OCI-LY1 (cell line): ENCODE data around the gene SYCP2L.

Experiments
- H2AFZ ChIP-seq: fragments of 200-600 bp; sonication (generic), shearing (Covaris generic); 2 replicates; pipeline ENCODE4 v1.6.0; 2014; ENCODE audit warnings: antibody characterized with exemption, mild to moderate bottlenecking, low read length
- H3F3A ChIP-seq: fragments of 200-600 bp; sonication (generic), shearing (Covaris generic); 2 replicates; pipeline ENCODE4 v1.6.0; 2014; ENCODE audit warnings: mild to moderate bottlenecking, antibody characterized with exemption, low read length, moderate library complexity; ENCODE audit not compliant: insufficient read depth
- H3K27ac ChIP-seq: fragments of 200-600 bp; sonication (generic); 2 replicates; pipeline ENCODE4 v1.5.1; 2014; ENCODE audit warnings: low read length, mixed run types, mild to moderate bottlenecking, low read depth; ENCODE audit not compliant: poor library complexity, severe bottlenecking
- H3K27me3 ChIP-seq: fragments of 200-600 bp; sonication (generic); 2 replicates; pipeline ENCODE4 v1.6.0; 2014; ENCODE audit warnings: antibody characterized with exemption, mild to moderate bottlenecking, low read length, moderate library complexity; ENCODE audit not compliant: insufficient read depth
- H3K36me3 ChIP-seq: fragments of 200-600 bp; sonication (generic); 2 replicates; pipeline ENCODE4 v1.6.1; 2014; ENCODE audit warnings: mild to moderate bottlenecking, antibody characterized with exemption, low read length, moderate library complexity, mixed read lengths; ENCODE audit not compliant: insufficient read depth
- H3K4me1 ChIP-seq: fragments of 200-600 bp; sonication (generic); 2 replicates; pipeline ENCODE4 v1.5.1; 2014; ENCODE audit warnings: mild to moderate bottlenecking, low read length, moderate library complexity; ENCODE audit not compliant: insufficient read depth, severe bottlenecking
- H3K4me2 ChIP-seq: fragments of 200-600 bp; sonication (generic), shearing (Covaris generic); 2 replicates; pipeline ENCODE4 v1.6.1; 2014; ENCODE audit warnings: low read length
- H3K4me3 ChIP-seq: fragments of 200-600 bp; sonication (generic); 2 replicates; pipeline ENCODE4 v1.5.1; 2014; ENCODE audit warnings: low read length, low read depth, mild to moderate bottlenecking, mixed read lengths; ENCODE audit not compliant: poor library complexity, severe bottlenecking
- H3K79me2 ChIP-seq: fragments of 200-600 bp; shearing (Covaris generic); 2 replicates; pipeline ENCODE4 v1.6.1; 2016; ENCODE audit warnings: mixed run types, low read length, mixed read lengths; ENCODE audit not compliant: insufficient read depth
- H3K9ac ChIP-seq: fragments of 200-600 bp; sonication (generic), shearing (Covaris generic); 2 replicates; pipeline ENCODE4 v1.6.1; 2014; ENCODE audit warnings: mild to moderate bottlenecking, low read length, mixed read lengths
- H3K9me2 ChIP-seq: fragments of 200-600 bp; sonication (generic), shearing (Covaris generic); 2 replicates; pipeline ENCODE4 v1.6.1; 2014; ENCODE audit warnings: low read depth, mild to moderate bottlenecking, low read length, mixed read lengths
- H3K9me3 ChIP-seq: fragments of 200-600 bp; shearing (Covaris generic); 2 replicates; pipeline ENCODE4 v1.6.1; 2014; ENCODE audit warnings: low read length, mixed read lengths
- H4K20me1 ChIP-seq: fragments of 200-600 bp; sonication (generic), shearing (Covaris generic); 2 replicates; pipeline ENCODE4 v1.6.0; 2016; ENCODE audit warnings: mild to moderate bottlenecking, low read length; ENCODE audit not compliant: insufficient read depth
- CTCF ChIP-seq: fragments of 200-600 bp; sonication (generic), shearing (Covaris generic); IDR thresholded peaks from 2 replicates; pipeline ENCODE4 v1.5.1; 2017; ENCODE audit warnings: mild to moderate bottlenecking, antibody characterized with exemption, low read length, moderate library complexity, mixed read lengths
- EZH2 ChIP-seq: fragments of 200-600 bp; sonication (generic), shearing (Covaris generic); IDR thresholded peaks from 2 replicates; pipeline ENCODE4 v1.8.0; 2017; ENCODE audit warnings: borderline replicate concordance, mixed run types, mild to moderate bottlenecking, antibody characterized with exemption, low read length, moderate library complexity, mixed read lengths

The SYCP2L gene

GRCh38 chr6:11023032-11023431 lies 136.2 kb downstream of the SYCP2L start:
- TF ChIP-seq CTCF (no peak), EZH2 (no peak)
- H3K27me3 ChIP-seq, result no peaks in the 10 kb centered on the region
- no peak overlapping the region for H3K4me2 ChIP-seq
- H3K4me1 ChIP-seq, result peaks cover 14% of the 10 kb centered on the region
- H2AFZ ChIP-seq, result no peak overlapping the region
- no peak overlapping the region for H3K9ac ChIP-seq
- no peaks in the 10 kb centered on the region for H3F3A ChIP-seq
- no peaks in the 10 kb centered on the region for H4K20me1 ChIP-seq
- no peak overlapping the region for H3K27ac ChIP-seq
- H3K4me3 ChIP-seq, result no peak overlapping the region
- no peaks in the 10 kb centered on the region for H3K79me2 ChIP-seq
- no peaks in the 10 kb centered on the region for H3K36me3 ChIP-seq
- H3K9me3 ChIP-seq, result no peaks in the 10 kb centered on the region
- H3K9me2 ChIP-seq, result no peaks in the 10 kb centered on the region
